Measurements from ENCODE around the gene METTL25. TPM values are rescaled to one million over a fixed set of nuclear protein-coding genes. Genes with fewer than 3 reads are reported as not detected.
"Not testable (repeated sequence)": the region's sequence is repeated elsewhere in the genome, so short reads cannot be mapped to it uniquely, and the experiment has no call there.

Gene METTL25
- total RNA-seq, 1 donor from 2014 or later: 8.9 TPM

DNA sequence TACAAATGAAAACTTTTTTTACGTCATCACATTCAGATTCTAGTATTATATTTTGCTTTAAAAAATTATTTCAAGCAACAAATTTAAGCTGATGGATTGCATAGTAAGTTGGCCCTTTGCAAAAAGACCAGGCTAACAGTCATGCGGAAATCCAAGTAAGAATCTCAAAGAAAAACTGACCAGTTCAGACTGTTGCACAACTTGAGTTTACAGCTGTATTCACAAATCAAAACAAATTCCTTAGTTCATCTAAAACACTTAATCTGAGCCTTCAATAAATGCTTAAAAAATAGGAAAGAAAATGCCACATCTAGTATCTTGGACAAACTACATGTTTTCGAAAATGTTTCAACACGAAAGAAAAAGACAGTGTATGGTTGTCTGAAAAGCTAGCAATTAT lies 989 bp upstream of the METTL25 start:
- TF ChIP-seq, protein P1, sequence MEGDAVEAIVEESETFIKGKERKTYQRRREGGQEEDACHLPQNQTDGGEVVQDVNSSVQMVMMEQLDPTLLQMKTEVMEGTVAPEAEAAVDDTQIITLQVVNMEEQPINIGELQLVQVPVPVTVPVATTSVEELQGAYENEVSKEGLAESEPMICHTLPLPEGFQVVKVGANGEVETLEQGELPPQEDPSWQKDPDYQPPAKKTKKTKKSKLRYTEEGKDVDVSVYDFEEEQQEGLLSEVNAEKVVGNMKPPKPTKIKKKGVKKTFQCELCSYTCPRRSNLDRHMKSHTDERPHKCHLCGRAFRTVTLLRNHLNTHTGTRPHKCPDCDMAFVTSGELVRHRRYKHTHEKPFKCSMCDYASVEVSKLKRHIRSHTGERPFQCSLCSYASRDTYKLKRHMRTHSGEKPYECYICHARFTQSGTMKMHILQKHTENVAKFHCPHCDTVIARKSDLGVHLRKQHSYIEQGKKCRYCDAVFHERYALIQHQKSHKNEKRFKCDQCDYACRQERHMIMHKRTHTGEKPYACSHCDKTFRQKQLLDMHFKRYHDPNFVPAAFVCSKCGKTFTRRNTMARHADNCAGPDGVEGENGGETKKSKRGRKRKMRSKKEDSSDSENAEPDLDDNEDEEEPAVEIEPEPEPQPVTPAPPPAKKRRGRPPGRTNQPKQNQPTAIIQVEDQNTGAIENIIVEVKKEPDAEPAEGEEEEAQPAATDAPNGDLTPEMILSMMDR (IDR thresholded peaks at IDR 0.05): no peak
- no peak for DNase-seq (ENCODE audit: low spot score)
- Mint-ChIP-seq H3K4me3 (ENCODE audit: unreplicated experiment) (peak overlapping the region; percentile 98), H3K27ac (ENCODE audit: unreplicated experiment) (peak overlapping the region; percentile 100), H3K4me1 (ENCODE audit: low read depth) (peaks cover 45% of the 10 kb centered on the region), H3K36me3 (ENCODE audit: low read depth) (peaks cover 14% of the 10 kb centered on the region), H3K9me3 (ENCODE audit: low read depth) (no peaks in the 10 kb centered on the region), H3K27me3 (ENCODE audit: low read depth) (no peaks in the 10 kb centered on the region)

DNA sequence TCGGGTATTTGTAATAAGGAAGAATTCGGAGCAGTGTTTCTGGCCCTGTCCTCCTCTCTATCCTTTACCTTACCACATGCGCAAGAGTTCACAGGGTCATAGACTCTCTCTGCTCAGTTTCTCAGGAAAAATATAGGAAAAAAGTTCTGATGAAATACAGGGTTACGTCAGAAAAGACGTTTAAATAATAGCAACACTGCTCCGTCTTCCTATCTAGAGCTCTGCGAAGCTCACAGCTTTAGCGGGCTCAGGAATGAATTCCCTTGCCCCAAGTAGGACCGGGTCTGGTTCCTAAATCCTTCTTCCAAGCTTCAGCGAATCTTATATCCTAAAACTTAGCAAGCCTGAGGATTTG lies 507 bp upstream of the METTL25 start:
- Mint-ChIP-seq H3K4me1 (ENCODE audit: low read depth) (peaks cover 45% of the 10 kb centered on the region), H3K27me3 (ENCODE audit: low read depth) (no peaks in the 10 kb centered on the region), H3K36me3 (ENCODE audit: low read depth) (peaks cover 14% of the 10 kb centered on the region), H3K27ac (ENCODE audit: unreplicated experiment) (peak overlapping the region; percentile 100), H3K9me3 (ENCODE audit: low read depth) (no peaks in the 10 kb centered on the region), H3K4me3 (ENCODE audit: unreplicated experiment) (peak overlapping the region; percentile 98)
- TF ChIP-seq, protein P1 (IDR thresholded peaks at IDR 0.05): no peak
- no peak for DNase-seq (ENCODE audit: low spot score)

DNA sequence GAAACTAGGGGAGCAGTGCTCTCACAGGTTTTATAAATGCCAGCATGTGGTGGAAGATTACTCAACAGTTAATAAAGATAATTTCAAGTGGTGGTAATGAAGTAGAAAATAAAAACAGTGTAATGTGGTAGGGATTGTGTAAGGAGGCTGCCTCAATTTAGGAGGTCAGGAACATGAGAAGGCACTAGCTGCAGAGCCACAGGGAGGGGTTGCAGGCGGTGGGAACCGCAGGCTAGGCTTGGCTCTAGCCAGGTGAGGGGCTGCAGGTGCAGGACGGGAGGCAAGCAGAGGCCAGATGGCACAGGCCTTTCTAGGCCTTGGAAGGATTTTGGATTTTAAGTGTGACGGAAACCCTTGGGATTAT lies 768 bp downstream of the METTL25 start:
- Mint-ChIP-seq H3K27me3 (ENCODE audit: low read depth) (no peaks in the 10 kb centered on the region), H3K4me3 (ENCODE audit: unreplicated experiment) (peak overlapping the region; percentile 98), H3K27ac (ENCODE audit: unreplicated experiment) (peak overlapping the region; percentile 100), H3K9me3 (ENCODE audit: low read depth) (no peaks in the 10 kb centered on the region), H3K4me1 (ENCODE audit: low read depth) (peaks cover 45% of the 10 kb centered on the region), H3K36me3 (ENCODE audit: low read depth) (peaks cover 7% of the 10 kb centered on the region)
- TF ChIP-seq, protein P1 (IDR thresholded peaks at IDR 0.05): no peak
- DNase-seq (ENCODE audit: low spot score): no peak

DNA sequence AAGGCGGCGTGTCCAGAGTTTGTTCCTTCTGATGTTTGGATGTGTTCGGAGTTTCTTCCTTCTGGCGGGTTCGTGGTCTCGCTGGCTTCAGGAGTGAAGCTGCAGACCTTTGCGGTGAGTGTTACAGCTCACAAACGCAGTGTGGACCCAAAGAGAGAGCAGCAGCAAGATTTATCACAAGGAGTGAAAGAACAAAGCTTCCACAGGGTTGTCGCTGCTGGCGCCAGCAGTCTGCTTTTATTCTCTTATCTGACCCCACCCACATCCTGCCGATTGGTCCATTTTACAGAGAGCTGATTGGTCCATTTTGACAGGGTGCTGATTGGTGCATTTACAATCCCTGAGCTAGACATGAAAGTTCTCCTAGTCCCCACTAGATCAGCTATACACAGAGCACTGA lies 2.5 kb downstream of the METTL25 start:
- H3K9me3 Mint-ChIP-seq (ENCODE audit: low read depth): not testable (repeated sequence)

DNA sequence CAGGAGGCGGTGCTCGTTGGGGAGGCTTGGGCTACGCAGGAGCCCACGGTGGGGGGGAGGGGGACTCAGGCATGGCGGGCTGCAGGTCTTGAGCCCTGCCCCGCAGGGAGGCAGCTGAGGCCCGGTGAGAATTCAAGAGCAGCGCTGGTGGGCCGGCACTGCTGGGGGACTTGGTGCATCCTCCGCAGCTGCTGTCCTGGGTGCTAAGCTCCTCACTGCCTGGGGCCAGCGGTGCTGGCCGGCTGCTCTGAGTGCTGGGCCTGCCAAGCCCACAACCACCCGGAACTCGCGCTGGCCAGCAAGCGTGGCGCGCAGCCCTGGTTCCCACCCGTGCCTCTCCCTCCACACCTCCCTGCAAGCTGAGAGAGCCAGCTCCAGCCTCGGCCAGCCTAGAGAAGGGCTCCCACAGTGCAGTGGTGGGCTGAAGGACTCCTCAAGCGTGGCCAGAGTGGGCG lies 3.2 kb downstream of the METTL25 start:
- Mint-ChIP-seq H3K27ac (ENCODE audit: unreplicated experiment) (no peak overlapping the region), H3K27me3 (ENCODE audit: low read depth) (no peaks in the 10 kb centered on the region), H3K9me3 (ENCODE audit: low read depth) (no peaks in the 10 kb centered on the region), H3K4me1 (ENCODE audit: low read depth) (peaks cover 33% of the 10 kb centered on the region), H3K4me3 (ENCODE audit: unreplicated experiment) (no peak overlapping the region), H3K36me3 (ENCODE audit: low read depth) (peaks cover 3% of the 10 kb centered on the region)
- peak; percentile 91 for DNase-seq (ENCODE audit: low spot score)
- TF ChIP-seq, protein P1 (IDR thresholded peaks at IDR 0.05): no peak

More for the DNA sequence above, 2.5 kb downstream of the METTL25 start:
- H3K36me3 Mint-ChIP-seq (ENCODE audit: low read depth); H3K27ac Mint-ChIP-seq (ENCODE audit: unreplicated experiment); DNase-seq (ENCODE audit: low spot score); H3K4me3 Mint-ChIP-seq (ENCODE audit: unreplicated experiment); H3K27me3 Mint-ChIP-seq (ENCODE audit: low read depth): not testable (repeated sequence)
- H3K4me1 Mint-ChIP-seq (ENCODE audit: low read depth): peaks cover 35% of the 10 kb centered on the region

DNA sequence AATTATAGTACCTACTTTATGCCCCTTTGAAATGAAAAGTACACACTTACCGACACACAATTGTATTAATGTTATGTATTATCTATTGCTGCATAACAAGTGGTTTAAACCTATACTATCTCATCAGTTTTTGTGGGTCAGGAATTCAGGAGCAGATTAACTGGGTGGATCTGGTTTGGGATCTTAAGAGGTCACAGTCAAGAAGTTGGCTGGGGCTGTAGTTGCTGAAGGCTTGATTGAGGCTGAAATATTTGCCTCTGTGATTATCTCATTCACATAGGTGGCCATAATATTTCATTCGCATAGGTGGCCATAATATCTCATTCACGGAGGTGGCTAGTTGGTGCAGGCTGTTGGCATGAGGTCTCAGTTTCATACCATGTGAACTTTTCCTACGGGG lies 5.7 kb downstream of the METTL25 start:
- Mint-ChIP-seq H3K27ac (ENCODE audit: unreplicated experiment) (no peak overlapping the region), H3K36me3 (ENCODE audit: low read depth) (peaks cover 1% of the 10 kb centered on the region), H3K4me1 (ENCODE audit: low read depth) (peaks cover 19% of the 10 kb centered on the region), H3K27me3 (ENCODE audit: low read depth) (no peaks in the 10 kb centered on the region), H3K4me3 (ENCODE audit: unreplicated experiment) (no peak overlapping the region), H3K9me3 (ENCODE audit: low read depth) (no peaks in the 10 kb centered on the region)
- DNase-seq (ENCODE audit: low spot score): no peak
- TF ChIP-seq, protein P1 (IDR thresholded peaks at IDR 0.05): no peak

All from chondrocyte (in vitro differentiated cells).